GM13976 (cell line): ENCODE measurements around the gene COMT.

Source experiments
- DNase-seq: peaks from one replicate; pipeline ENCODE4 v3.0.0; 2012; ENCODE audit warnings: low spot score
- CTCF ChIP-seq: IDR thresholded peaks from 2 replicates; pipeline ENCODE4 v1.5.1; 2012; ENCODE audit warnings: borderline replicate concordance, mild to moderate bottlenecking; ENCODE audit not compliant: insufficient read depth; ENCODE audit errors: extremely low read depth, missing control alignments, control extremely low read depth
- in situ Hi-C: fragments of 300-500 bp; cut with MboI; formaldehyde crosslinking; loops from one replicate; pipeline ENCODE4 v1.12.0; 2022; ENCODE audit warnings: low sequenced_read_pairs, mixed read lengths, inconsistent platforms; ENCODE audit not compliant: unreplicated experiment

COMT gene

GRCh38 chr22:19936513-19936912 is 5.1 kb upstream of the COMT start:
- TF ChIP-seq CTCF, result no peak
- in situ Hi-C loops, result no loop called here
- no peak for DNase-seq

DNA sequence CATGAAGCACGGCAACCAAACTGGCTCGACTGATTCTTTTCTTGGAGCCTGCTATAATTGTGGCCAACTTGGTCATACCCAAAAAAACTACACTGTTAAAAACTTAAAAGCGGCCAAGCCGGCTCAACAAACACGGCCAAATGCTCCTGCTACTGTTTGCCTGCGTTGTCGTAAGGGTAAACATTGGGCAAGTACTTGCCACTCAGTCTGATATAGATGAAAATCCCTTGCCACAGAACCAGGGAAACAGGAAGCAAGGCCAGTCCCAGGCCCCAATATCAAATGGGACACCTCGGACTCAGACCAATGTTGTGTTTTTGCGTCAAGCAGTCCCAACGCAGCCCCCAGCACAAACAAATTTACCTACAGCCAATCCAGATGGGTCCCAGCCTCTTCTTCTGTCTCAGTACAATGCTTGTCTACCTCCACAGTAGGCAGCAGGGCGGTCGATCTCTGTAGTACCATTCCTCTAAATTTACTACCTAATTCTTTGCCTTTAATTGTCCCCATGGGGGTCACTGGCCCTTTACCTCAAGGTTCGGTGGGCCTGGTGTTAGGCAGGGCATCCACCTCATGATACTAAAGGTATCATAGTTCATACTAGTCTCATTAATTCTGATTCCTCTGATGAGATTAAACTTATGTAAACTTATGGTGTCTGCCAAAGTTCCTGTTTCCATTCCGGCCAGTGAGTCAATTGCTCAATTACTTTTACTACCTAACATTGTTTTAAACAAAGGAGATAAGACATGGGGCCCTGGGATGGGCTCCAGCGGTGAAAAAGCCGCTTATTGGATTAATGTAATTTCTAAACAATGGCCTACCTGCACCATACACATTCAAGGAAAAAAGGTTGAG is 3.7 kb upstream of the COMT start:
- DNase-seq, result no peak
- TF ChIP-seq CTCF, result no peak
- in situ Hi-C loops, result no loop called here

- no peak for DNase-seq
- in situ Hi-C loops, result no loop called here
These were observed 822 bp upstream of the COMT start for GRCh38 chr22:19940536-19941364.

GRCh38 chr22:19942157-19943081 is 847 bp downstream of the COMT start:
- in situ Hi-C loops, result no loop called here
- DNase-seq, result no peak

More at GRCh38 chr22:19940536-19941364, 822 bp upstream of the COMT start:
- TF ChIP-seq CTCF, result no peak

GRCh38 chr22:19943082-19944026 is 1.8 kb downstream of the COMT start:
- in situ Hi-C loops, result no loop called here
- no peak for DNase-seq
- TF ChIP-seq CTCF, result no peak

More at GRCh38 chr22:19942157-19943081, 847 bp downstream of the COMT start:
- TF ChIP-seq CTCF, result no peak
